LNCaP clone FGC (cell line): ENCODE measurements around the gene PLLP.
A peak's percentile ranks its signal among the peaks of the same experiment; 100 is the strongest.

Experiments used
- DNase-seq: peaks from one replicate; pipeline ENCODE4 v3.0.0-alpha.2; 2011; ENCODE audit warnings: low read depth
- H3K4me3 ChIP-seq: 2 replicates; pipeline ENCODE4 v1.5.1; 2011; ENCODE audit warnings: mild to moderate bottlenecking, low read depth, low read length, control low read depth
- TF ChIP-seq, protein P1 (sequence below): IDR thresholded peaks from 2 replicates; pipeline ENCODE4 v1.5.1; 2012; ENCODE audit warnings: mild to moderate bottlenecking; ENCODE audit not compliant: control insufficient read depth, insufficient read depth; ENCODE audit errors: extremely low read depth

PLLP gene

DNA sequence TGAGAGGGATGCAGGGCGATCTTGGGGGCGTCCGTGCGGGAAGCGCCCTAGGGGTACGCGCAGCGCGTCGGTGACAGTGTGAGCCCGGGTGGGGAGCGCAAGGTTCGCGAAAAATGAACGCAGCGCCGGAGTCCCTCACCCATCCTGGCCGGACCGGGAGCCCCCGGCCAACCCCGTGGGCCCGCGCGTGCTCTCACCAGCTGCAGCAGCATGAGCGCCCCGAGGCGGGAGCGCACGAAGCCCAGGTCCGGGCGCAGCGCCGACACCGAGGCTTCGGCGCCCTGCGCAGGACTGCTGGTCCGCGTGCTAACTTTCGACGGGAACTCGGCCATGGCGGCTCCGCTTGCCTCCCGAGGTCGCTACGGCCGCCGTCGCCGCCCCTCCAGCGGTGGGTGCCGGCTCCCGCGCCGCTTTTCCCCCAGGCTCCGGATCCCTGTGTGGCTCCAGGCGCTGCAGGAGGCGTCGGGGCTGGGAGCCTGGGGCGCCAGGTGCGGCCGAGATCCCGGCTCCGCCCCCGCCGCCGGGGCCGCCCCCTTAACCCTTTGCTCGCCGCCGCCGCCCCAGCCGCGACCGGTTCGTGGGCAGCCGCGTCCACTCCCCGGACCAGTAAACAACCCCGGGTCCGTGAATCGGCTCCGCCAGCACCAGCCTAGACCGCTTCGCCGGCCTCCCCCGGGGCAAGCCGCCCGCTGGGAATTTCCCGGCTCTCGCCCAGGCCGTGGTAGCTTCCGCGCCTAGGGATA lies at the start of gene PLLP:
TSS of gene PLLP (minus strand) at position 464 of the 743 bp plus-strand sequence. CDS start at position 332, 132 bp downstream.
- DNase-seq = no peak
- TF ChIP-seq, protein P1, sequence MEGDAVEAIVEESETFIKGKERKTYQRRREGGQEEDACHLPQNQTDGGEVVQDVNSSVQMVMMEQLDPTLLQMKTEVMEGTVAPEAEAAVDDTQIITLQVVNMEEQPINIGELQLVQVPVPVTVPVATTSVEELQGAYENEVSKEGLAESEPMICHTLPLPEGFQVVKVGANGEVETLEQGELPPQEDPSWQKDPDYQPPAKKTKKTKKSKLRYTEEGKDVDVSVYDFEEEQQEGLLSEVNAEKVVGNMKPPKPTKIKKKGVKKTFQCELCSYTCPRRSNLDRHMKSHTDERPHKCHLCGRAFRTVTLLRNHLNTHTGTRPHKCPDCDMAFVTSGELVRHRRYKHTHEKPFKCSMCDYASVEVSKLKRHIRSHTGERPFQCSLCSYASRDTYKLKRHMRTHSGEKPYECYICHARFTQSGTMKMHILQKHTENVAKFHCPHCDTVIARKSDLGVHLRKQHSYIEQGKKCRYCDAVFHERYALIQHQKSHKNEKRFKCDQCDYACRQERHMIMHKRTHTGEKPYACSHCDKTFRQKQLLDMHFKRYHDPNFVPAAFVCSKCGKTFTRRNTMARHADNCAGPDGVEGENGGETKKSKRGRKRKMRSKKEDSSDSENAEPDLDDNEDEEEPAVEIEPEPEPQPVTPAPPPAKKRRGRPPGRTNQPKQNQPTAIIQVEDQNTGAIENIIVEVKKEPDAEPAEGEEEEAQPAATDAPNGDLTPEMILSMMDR = no peak
- peak within 1 kb of the TSS; percentile 56 for H3K4me3 ChIP-seq

- no peak for DNase-seq
- no peak overlapping the region for H3K4me3 ChIP-seq
- TF ChIP-seq, protein P1 = no peak
These were observed 48.9 kb upstream of the PLLP start for GRCh38 chr16:57333402-57333801.

DNA sequence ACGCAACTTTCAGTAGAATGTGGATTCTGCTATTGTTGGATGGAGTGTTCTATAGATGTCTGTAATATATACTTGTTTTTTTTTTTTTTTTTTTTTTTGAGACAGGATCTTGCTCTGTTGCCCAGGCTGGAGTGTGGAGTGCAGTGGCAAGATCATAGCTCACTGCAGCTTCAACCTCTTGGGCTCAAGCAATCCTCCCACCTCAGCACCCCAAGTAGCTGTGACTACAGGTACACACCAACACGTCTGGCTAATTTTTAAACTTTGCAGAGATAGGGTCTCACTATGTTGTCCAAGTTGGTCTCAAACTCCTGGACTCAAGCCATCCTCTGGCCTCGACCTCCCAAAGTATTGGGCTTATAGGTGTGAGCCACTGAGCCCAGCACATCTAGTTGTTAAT lies 46.9 kb upstream of the PLLP start:
- no peak for DNase-seq
- H3K4me3 ChIP-seq = no peak overlapping the region
- TF ChIP-seq, protein P1 = no peak

GRCh38 chr16:57329718-57330327 lies 45.4 kb upstream of the PLLP start:
- TF ChIP-seq, protein P1 = no peak
- DNase-seq = no peak
- no peak overlapping the region for H3K4me3 ChIP-seq

DNA sequence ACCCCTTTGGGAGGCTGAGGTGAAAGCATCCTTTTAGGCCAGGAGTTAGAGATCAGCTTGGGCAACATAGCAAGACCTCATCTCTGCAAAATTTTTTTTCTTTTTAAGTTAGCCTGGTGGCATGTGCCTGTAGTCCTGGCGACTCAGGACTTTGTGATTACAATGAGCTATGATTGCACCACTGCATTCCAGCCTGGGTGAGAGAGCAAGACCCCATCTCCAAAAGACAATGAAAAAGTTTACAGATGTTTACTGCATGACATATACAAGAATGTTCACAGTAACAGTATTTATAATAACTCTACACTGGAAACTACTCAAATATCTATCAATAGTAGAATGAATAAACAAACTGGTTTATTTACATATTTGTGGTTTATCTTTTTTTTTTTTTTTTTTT lies 41.0 kb upstream of the PLLP start:
- TF ChIP-seq, protein P1 = no peak
- no peak overlapping the region for H3K4me3 ChIP-seq
- DNase-seq = no peak

DNA sequence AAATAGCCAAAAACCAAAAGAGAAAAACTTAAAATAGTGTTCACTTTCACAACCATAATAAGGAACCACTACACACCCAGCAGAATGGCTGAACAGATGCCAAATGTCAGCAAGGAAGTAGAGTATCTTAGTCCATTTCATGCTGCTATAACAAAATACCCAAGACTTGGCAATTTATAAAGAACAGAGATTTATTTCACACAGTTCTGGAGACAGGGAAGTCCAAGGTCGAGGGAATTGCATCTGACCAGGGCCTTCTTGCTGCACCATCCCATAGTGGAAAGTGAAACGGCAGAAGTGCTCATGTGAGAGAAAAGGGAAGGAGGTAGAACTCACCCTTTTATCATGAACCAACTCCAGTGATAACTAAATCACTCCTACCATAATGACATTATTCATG lies 40.3 kb upstream of the PLLP start:
- DNase-seq = no peak
- TF ChIP-seq, protein P1 = no peak

More for the DNA sequence above, 40.3 kb upstream of the PLLP start:
- H3K4me3 ChIP-seq = no peak overlapping the region
